GM19193 (cell line): ENCODE data around the gene CHSY1.

Source experiments
- POLR2A ChIP-seq: IDR thresholded peaks from 4 replicates; pipeline ENCODE4 v1.6.1; 2011; ENCODE audit not compliant: insufficient read depth, insufficient read length; ENCODE audit errors: extremely low read depth

The CHSY1 gene

DNA sequence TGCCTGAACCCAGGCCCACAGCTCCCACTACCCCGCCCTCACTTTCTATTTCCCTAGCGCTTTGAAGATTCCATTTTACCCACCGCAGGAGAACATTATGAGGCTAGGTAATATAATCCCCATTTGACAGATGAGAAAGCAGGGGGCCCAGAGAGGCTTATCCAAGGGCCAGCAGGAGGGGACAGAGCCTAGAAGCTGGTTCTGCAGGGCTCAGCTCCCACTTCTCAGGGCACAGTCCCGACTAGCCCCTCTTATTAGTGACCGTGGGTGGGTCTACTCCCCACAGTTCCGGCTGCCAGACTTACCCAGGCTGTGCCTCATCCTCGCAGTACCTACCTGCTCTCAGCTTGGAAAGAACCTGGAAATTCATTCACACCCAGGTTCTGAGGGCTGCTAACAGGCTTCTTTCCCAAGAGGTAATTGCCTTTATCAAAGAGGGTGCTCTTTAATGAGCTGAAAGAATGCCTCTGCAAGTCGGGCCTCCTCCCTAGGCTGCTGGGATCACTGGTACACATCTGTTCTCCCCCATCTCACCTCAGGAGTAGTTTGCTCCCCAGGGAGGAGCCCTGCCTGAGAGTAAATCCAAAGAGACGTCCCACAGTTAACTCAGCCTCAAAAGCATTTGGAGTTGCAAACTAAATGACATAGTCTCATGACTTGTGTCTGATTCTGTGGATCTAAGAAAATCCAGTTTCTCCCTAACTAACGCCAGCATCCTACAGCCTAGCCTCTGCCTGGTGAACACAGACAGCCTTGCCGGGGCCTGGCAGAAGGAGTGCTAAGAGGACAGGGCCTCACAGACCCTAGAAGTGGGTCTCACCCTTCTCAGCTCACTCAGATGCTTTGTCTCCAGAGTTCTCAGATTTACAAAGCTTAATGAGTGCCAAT lies 125.0 kb downstream of the CHSY1 start:
- TF ChIP-seq POLR2A = no peak
